Activated CD8-positive, alpha-beta T cell treated with anti-CD3 and anti-CD28 coated beads, Interleukin-2, amount 10 ng/mL, durations not matched to agents 7 days and 5 days (primary cell): ENCODE results near the gene KHNYN. TPM values are rescaled to one million over a fixed set of nuclear protein-coding genes. Genes with fewer than 3 reads are reported as not detected.
A peak's percentile ranks its signal among the peaks of the same experiment; 100 is the strongest.

Experiments
- ATAC-seq: fragments of 150-1000 bp; cut with Tn5 transposase; one replicate; pipeline ENCODE4 v1.10.0; 2021; ENCODE audit warnings: moderate library complexity
- CTCF ChIA-PET: fragments of 350-600 bp; sonication (Branson Sonifier 250); formaldehyde crosslinking; loops from one replicate; lab custom pipeline; 2021; ENCODE audit warnings: antibody characterized with exemption; lab: Charles Lee
- POLR2A ChIA-PET: fragments of 350-600 bp; sonication (Branson Sonifier 250); formaldehyde crosslinking; loops from one replicate; lab custom pipeline; 2021; ENCODE audit warnings: antibody characterized with exemption; lab: Charles Lee
- DNase-seq: peaks from one replicate; pipeline ENCODE4 v3.0.0-alpha.2; 2020
- H3K27ac Mint-ChIP-seq: one replicate; pipeline ENCODE4 v1.8.0; 2021; ENCODE audit warnings: mild to moderate bottlenecking, mixed read lengths
- H3K27me3 Mint-ChIP-seq: one replicate; pipeline ENCODE4 v1.8.0; 2021; ENCODE audit warnings: low read depth, mixed read lengths
- H3K36me3 Mint-ChIP-seq: one replicate; pipeline ENCODE4 v1.8.0; 2021; ENCODE audit warnings: low read depth, mixed read lengths
- H3K4me1 Mint-ChIP-seq: one replicate; pipeline ENCODE4 v1.8.0; 2021; ENCODE audit warnings: low read depth, mixed read lengths
- H3K4me3 Mint-ChIP-seq: one replicate; pipeline ENCODE4 v1.8.0; 2021; ENCODE audit warnings: mild to moderate bottlenecking, mixed read lengths
- H3K9me3 Mint-ChIP-seq: one replicate; pipeline ENCODE4 v1.8.0; 2022; ENCODE audit warnings: mixed read lengths; ENCODE audit not compliant: insufficient read depth
- total RNA-seq, 2 experiments: library from RNA; stranded (reverse); gene quantifications; one replicate each; pipeline ENCODE4 v1.2.3, GENCODE V29; 2021

KHNYN gene
- total RNA-seq, 2 experiments from 2014 or later, result 55.4 to 58.9 TPM

GRCh38 chr14:24415421-24416253 is 14.1 kb upstream of the KHNYN start:
- H3K27me3 Mint-ChIP-seq, result peaks cover 8% of the 10 kb centered on the region
- H3K9me3 Mint-ChIP-seq, result no peaks in the 10 kb centered on the region
- no peak for ATAC-seq
- CTCF ChIA-PET, result interaction anchor here (1.3 kb wide), 1 partner anchor 9 kb away, joined by 3 read pairs; no protein-coding TSS in a partner anchor
- no peaks in the 10 kb centered on the region for H3K4me1 Mint-ChIP-seq
- no peak overlapping the region for H3K27ac Mint-ChIP-seq
- POLR2A ChIA-PET, result no interaction called here
- H3K36me3 Mint-ChIP-seq, result no peaks in the 10 kb centered on the region
- DNase-seq, result no peak
- H3K4me3 Mint-ChIP-seq, result no peak overlapping the region

DNA sequence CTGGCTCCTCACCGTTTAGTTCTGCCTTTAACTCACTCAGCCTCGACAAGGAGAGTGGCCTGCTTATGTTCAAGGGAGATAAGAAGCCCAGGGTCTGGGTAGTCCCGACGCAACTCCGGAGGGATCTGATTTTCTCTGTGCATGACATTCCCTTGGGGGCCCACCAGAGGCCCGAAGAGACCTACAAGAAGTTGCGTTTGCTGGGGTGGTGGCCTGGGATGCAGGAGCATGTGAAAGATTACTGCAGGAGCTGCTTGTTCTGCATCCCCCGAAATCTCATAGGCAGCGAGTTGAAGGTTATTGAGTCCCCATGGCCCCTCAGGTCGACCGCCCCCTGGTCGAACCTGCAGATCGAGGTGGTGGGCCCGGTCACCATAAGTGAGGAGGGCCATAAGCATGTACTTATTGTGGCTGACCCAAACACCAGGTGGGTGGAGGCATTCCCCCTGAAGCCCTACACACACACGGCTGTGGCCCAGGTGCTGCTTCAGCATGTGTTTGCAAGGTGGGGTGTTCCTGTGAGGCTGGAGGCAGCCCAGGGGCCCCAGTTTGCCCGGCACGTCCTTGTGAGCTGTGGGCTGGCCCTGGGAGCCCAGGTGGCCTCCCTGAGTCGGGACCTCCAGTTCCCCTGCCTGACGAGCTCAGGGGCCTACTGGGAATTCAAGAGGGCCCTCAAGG is 13.4 kb upstream of the KHNYN start:
- ATAC-seq (no peak), DNase-seq (no peak)
- ChIA-PET POLR2A (no interaction called here), CTCF (interaction anchor here (1.3 kb wide), 1 partner anchor 10 kb away, joined by 3 read pairs; no protein-coding TSS in a partner anchor)
- H3K4me3 Mint-ChIP-seq, result no peak overlapping the region
- H3K27ac Mint-ChIP-seq, result no peak overlapping the region
- no peaks in the 10 kb centered on the region for H3K9me3 Mint-ChIP-seq
- H3K36me3 Mint-ChIP-seq, result no peaks in the 10 kb centered on the region
- H3K4me1 Mint-ChIP-seq, result no peaks in the 10 kb centered on the region
- peaks cover 8% of the 10 kb centered on the region for H3K27me3 Mint-ChIP-seq

- POLR2A ChIA-PET, result no interaction called here
- Mint-ChIP-seq H3K4me3 (no peak overlapping the region), H3K27ac (no peak overlapping the region), H3K27me3 (peaks cover 8% of the 10 kb centered on the region), H3K9me3 (no peaks in the 10 kb centered on the region), H3K36me3 (no peaks in the 10 kb centered on the region), H3K4me1 (no peaks in the 10 kb centered on the region)
- CTCF ChIA-PET, result interaction anchor here (1.1 to 2.7 kb wide), 3 partner anchors 10 to 83 kb away, joined by 3 to 11 read pairs (median 5); partner anchors contain the start of gene ADCY4
- DNase-seq (no peak), ATAC-seq (no peak)
Measured at GRCh38 chr14:24416932-24417619, 12.7 kb upstream of the KHNYN start.

- CTCF ChIA-PET, result interaction anchor here (1.1 to 2.7 kb wide), 3 partner anchors 9 to 84 kb away, joined by 3 to 11 read pairs (median 5); partner anchors contain the start of gene ADCY4
- DNase-seq (no peak), ATAC-seq (no peak)
- Mint-ChIP-seq H3K4me3 (no peak overlapping the region), H3K9me3 (no peaks in the 10 kb centered on the region), H3K27ac (no peak overlapping the region), H3K27me3 (peaks cover 8% of the 10 kb centered on the region), H3K4me1 (no peaks in the 10 kb centered on the region), H3K36me3 (no peaks in the 10 kb centered on the region)
- POLR2A ChIA-PET, result interaction anchor here (1.2 to 2.7 kb wide), 2 partner anchors 12 to 205 kb away, joined by 3 to 23 read pairs; partner anchors contain the start of genes CBLN3, CHMP4A and KHNYN
Measured at GRCh38 chr14:24417832-24418491, 11.8 kb upstream of the KHNYN start.

DNA sequence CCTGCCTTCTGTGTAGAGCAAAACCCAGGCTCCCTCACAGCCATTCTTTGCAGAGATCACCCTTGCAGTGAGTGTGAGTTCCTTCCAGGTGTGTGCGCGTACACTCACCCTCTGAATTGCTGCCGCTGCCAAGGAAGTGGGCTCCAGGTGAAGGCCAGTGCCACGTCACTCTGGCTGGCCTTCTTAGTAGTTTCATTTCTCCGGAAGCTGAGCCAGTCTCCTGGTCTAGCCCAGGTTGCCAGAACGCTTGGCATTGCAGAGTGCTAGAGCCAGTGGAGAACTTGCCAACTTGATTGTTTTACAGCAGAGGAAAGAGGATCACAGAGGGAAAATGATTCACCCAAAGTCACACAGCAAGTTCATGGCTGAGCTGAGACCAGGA is 11.3 kb upstream of the KHNYN start:
- Mint-ChIP-seq H3K4me1 (no peaks in the 10 kb centered on the region), H3K9me3 (no peaks in the 10 kb centered on the region), H3K36me3 (no peaks in the 10 kb centered on the region), H3K27ac (no peak overlapping the region), H3K27me3 (peaks cover 8% of the 10 kb centered on the region), H3K4me3 (no peak overlapping the region)
- ChIA-PET POLR2A (interaction anchor here (1.2 to 2.7 kb wide), 2 partner anchors 12 to 205 kb away, joined by 3 to 23 read pairs; partner anchors contain the start of genes CBLN3, CHMP4A and KHNYN), CTCF (interaction anchor here (1.0 to 6.2 kb wide), 5 partner anchors 10 to 84 kb away, joined by 3 to 48 read pairs (median 5); partner anchors contain the start of genes ADCY4 and KHNYN)
- ATAC-seq (no peak), DNase-seq (no peak)

DNA sequence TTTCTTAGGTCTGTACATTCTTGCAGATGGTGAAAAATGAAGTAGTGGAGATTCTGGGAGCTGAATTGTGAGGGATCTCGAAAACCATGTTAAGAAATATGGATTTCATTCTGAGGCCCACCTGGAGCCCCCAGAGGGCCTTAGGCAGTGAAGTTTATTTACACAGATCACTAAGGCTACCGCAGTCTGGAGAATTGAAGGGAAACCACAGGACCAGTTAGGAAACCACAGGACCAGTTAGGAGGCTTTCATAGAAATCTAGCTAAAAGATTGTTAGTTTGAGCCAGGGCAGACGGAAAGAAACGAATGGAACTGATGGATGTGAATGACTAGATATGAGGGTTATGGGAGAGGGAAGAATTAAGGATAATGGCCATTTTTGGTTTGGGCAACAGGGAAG is 7.5 kb upstream of the KHNYN start:
- POLR2A ChIA-PET, result interaction anchor here (0.7 to 1.2 kb wide), 2 partner anchors 8 to 92 kb away, joined by 3 read pairs; partner anchors contain the start of gene KHNYN
- peak; percentile 69 for ATAC-seq
- Mint-ChIP-seq H3K27me3 (peaks cover 8% of the 10 kb centered on the region), H3K36me3 (peaks cover 1% of the 10 kb centered on the region), H3K9me3 (no peaks in the 10 kb centered on the region), H3K27ac (no peak overlapping the region), H3K4me1 (peaks cover 21% of the 10 kb centered on the region), H3K4me3 (no peak overlapping the region)
- peak; percentile 36 for DNase-seq
- CTCF ChIA-PET, result interaction anchor here (1.0 to 17.6 kb wide), 5 partner anchors 8 to 86 kb away, joined by 3 to 709 read pairs (median 4); partner anchors contain the start of genes ADCY4, KHNYN and RIPK3

- Mint-ChIP-seq H3K27ac (no peak overlapping the region), H3K4me1 (peaks cover 26% of the 10 kb centered on the region), H3K9me3 (no peaks in the 10 kb centered on the region), H3K27me3 (peaks cover 8% of the 10 kb centered on the region), H3K36me3 (peaks cover 1% of the 10 kb centered on the region), H3K4me3 (no peak overlapping the region)
- POLR2A ChIA-PET, result interaction anchor here (0.7 to 0.9 kb wide), 2 partner anchors 83 to 92 kb away, joined by 3 read pairs; partner anchors contain the start of gene RIPK3
- DNase-seq, result no peak
- CTCF ChIA-PET, result interaction anchor here (1.0 to 17.6 kb wide), 7 partner anchors 9 to 86 kb away, joined by 3 to 709 read pairs (median 4); partner anchors contain the start of genes ADCY4, KHNYN and RIPK3
- ATAC-seq, result peak; percentile 34
Measured at GRCh38 chr14:24422694-24423601, 6.8 kb upstream of the KHNYN start.

GRCh38 chr14:24425704-24426103 is 4.0 kb upstream of the KHNYN start:
- H3K9me3 Mint-ChIP-seq, result no peaks in the 10 kb centered on the region
- POLR2A ChIA-PET, result no interaction called here

DNA sequence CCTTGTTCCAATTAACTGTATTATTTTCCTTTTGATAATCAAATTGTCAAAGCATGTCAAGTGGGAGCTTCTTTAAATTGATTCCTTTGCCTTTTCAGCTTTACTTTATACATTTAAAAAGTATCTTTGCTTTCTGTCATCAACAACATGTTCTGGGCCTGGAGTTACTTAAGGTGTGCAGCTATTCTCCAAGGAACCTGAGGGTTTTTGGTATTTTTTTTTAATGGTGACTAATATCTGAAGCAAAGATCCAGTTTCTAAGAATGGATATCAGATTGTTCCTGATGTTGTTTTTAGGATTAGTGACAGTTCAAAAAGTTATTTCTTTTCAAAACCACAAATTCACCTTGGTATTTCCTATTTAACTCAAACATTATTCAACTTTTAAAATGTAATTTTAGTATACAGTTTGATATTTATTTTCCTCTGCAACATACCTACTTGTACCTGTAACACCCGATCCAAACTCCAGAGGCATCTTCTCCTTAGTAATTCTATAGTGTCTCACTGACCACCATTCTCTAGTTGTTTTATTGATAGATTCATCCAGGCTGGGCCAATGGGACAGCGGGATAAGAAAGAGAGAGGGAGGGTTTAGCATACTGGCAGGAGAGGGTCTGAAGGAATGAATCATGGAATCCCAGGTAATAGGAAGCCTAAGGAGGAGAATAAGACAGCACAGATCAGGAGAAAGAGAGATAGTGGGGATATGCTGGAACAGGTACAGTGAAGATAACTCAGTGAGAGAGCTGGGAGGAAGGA is 3.4 kb upstream of the KHNYN start:
- no peak overlapping the region for H3K4me3 Mint-ChIP-seq

More at GRCh38 chr14:24425704-24426103, 4.0 kb upstream of the KHNYN start:
- CTCF ChIA-PET, result interaction anchor here (1.0 to 17.6 kb wide), 7 partner anchors 11 to 183 kb away, joined by 3 to 709 read pairs (median 4); partner anchors contain the start of genes ADCY4, RIPK3 and TINF2
- no peak overlapping the region for H3K4me3 Mint-ChIP-seq
- peaks cover 38% of the 10 kb centered on the region for H3K4me1 Mint-ChIP-seq
- H3K36me3 Mint-ChIP-seq, result peaks cover 1% of the 10 kb centered on the region
- no peak overlapping the region for H3K27ac Mint-ChIP-seq
- H3K27me3 Mint-ChIP-seq, result no peaks in the 10 kb centered on the region
- no peak for DNase-seq
- no peak for ATAC-seq

More for the DNA sequence above, 3.4 kb upstream of the KHNYN start:
- no peaks in the 10 kb centered on the region for H3K9me3 Mint-ChIP-seq
- peaks cover 44% of the 10 kb centered on the region for H3K4me1 Mint-ChIP-seq
- POLR2A ChIA-PET, result no interaction called here
- H3K36me3 Mint-ChIP-seq, result peaks cover 3% of the 10 kb centered on the region
- no peak for ATAC-seq
- peak overlapping the region; percentile 37 for H3K27ac Mint-ChIP-seq
- no peaks in the 10 kb centered on the region for H3K27me3 Mint-ChIP-seq
- DNase-seq, result no peak
- CTCF ChIA-PET, result interaction anchor here (1.0 to 17.6 kb wide), 3 partner anchors 11 to 184 kb away, joined by 3 to 709 read pairs (median 14); partner anchors contain the start of genes ADCY4, RIPK3 and TINF2
